SK-N-SH treated with all-trans-retinoic acid at 6 μM for 48 hours (cell line): ENCODE results near the gene GLIS1.

Source experiments
- ATAC-seq: fragments of 200-7000 bp; cut with Tn5 transposase; 3 replicates; pipeline ENCODE4 v1.9.1; 2020; ENCODE audit warnings: mild to moderate bottlenecking, moderate library complexity
- ARNTL ChIP-seq: fragments of 450-650 bp; formaldehyde crosslinking; IDR thresholded peaks from 2 replicates; pipeline ENCODE4 v1.5.0; 2020; ENCODE audit warnings: low read depth, mild to moderate bottlenecking, moderate library complexity, borderline replicate concordance
- BACH2 ChIP-seq: fragments of 250-450 bp; sonication (Bioruptor Pico); IDR thresholded peaks from 2 replicates; pipeline ENCODE4 v1.9.0; 2021; ENCODE audit warnings: mild to moderate bottlenecking, borderline replicate concordance
- CSDC2 ChIP-seq: fragments of 250-450 bp; sonication (Bioruptor Pico); IDR thresholded peaks from 2 replicates; pipeline ENCODE4 v1.5.0; 2020; ENCODE audit warnings: mild to moderate bottlenecking, moderate library complexity
- CSRNP3 ChIP-seq: fragments of 250-450 bp; sonication (Bioruptor Pico); IDR thresholded peaks from 2 replicates; pipeline ENCODE4 v1.5.1; 2021; ENCODE audit warnings: mild to moderate bottlenecking, moderate library complexity
- ESRRG ChIP-seq: fragments of 250-450 bp; sonication (Bioruptor Pico); IDR thresholded peaks from 2 replicates; pipeline ENCODE4 v1.6.1; 2021; ENCODE audit warnings: mild to moderate bottlenecking
- GLIS3 ChIP-seq: fragments of 250-450 bp; sonication (Bioruptor Pico); IDR thresholded peaks from 2 replicates; pipeline ENCODE4 v1.5.0; 2020; ENCODE audit warnings: mild to moderate bottlenecking, moderate library complexity
- ISL1 ChIP-seq: fragments of 250-450 bp; sonication (Bioruptor Pico); IDR thresholded peaks from 2 replicates; pipeline ENCODE4 v2.1.2; 2022; ENCODE audit warnings: mild to moderate bottlenecking, moderate library complexity
- OSR1 ChIP-seq: fragments of 250-450 bp; sonication (Bioruptor Pico); IDR thresholded peaks from 2 replicates; pipeline ENCODE4 v1.8.0; 2022; ENCODE audit warnings: moderate library complexity, mild to moderate bottlenecking, inconsistent platforms
- PPARA ChIP-seq: fragments of 250-450 bp; sonication (Bioruptor Pico); IDR thresholded peaks from 2 replicates; pipeline ENCODE4 v1.5.0; 2020; ENCODE audit warnings: mild to moderate bottlenecking, borderline replicate concordance
- RARB ChIP-seq: fragments of 250-450 bp; sonication (Bioruptor Pico); IDR thresholded peaks from 2 replicates; pipeline ENCODE4 v1.8.0; 2021; ENCODE audit warnings: mild to moderate bottlenecking, moderate library complexity
- SNAI2 ChIP-seq: fragments of 250-450 bp; sonication (Bioruptor Pico); IDR thresholded peaks from 2 replicates; pipeline ENCODE4 v1.5.0; 2020; ENCODE audit warnings: mild to moderate bottlenecking, moderate library complexity
- TCF4 ChIP-seq: fragments of 250-450 bp; sonication (Bioruptor Pico); IDR thresholded peaks from 2 replicates; pipeline ENCODE4 v1.8.0; 2021; ENCODE audit warnings: mild to moderate bottlenecking, moderate library complexity, borderline replicate concordance
- TOX ChIP-seq: fragments of 250-450 bp; sonication (Bioruptor Pico); IDR thresholded peaks from 2 replicates; pipeline ENCODE4 v1.8.0; 2021; ENCODE audit warnings: mild to moderate bottlenecking, moderate library complexity, borderline replicate concordance
- ZC3H10 ChIP-seq: fragments of 250-450 bp; sonication (Bioruptor Pico); IDR thresholded peaks from 2 replicates; pipeline ENCODE4 v1.5.1; 2021; ENCODE audit warnings: mild to moderate bottlenecking, moderate library complexity
- ZFP3 ChIP-seq: fragments of 250-450 bp; sonication (Bioruptor Pico); IDR thresholded peaks from 2 replicates; pipeline ENCODE4 v1.5.0; 2020; ENCODE audit warnings: mild to moderate bottlenecking, moderate library complexity
- ZFP30 ChIP-seq: fragments of 450-650 bp; formaldehyde crosslinking; IDR thresholded peaks from 2 replicates; pipeline ENCODE4 v1.5.0; 2022; ENCODE audit warnings: mild to moderate bottlenecking, moderate library complexity
- ZNF565 ChIP-seq: fragments of 450-650 bp; formaldehyde crosslinking; conservative IDR thresholded peaks from 2 replicates; pipeline ENCODE4 v1.5.0; 2020; ENCODE audit warnings: low read depth, mild to moderate bottlenecking, moderate library complexity
- ZNF70 ChIP-seq: fragments of 450-650 bp; formaldehyde crosslinking; IDR thresholded peaks from 2 replicates; pipeline ENCODE4 v1.5.0; 2020; ENCODE audit warnings: mild to moderate bottlenecking, moderate library complexity
- ZNF8 ChIP-seq: fragments of 450-650 bp; formaldehyde crosslinking; IDR thresholded peaks from 2 replicates; pipeline ENCODE4 v1.5.0; 2020; ENCODE audit warnings: mild to moderate bottlenecking, moderate library complexity
- TF ChIP-seq, protein P1 (sequence below): fragments of 250-450 bp; sonication (Bioruptor Pico); IDR thresholded peaks from 2 replicates; pipeline ENCODE4 v1.5.0; 2020; ENCODE audit warnings: mild to moderate bottlenecking, moderate library complexity
- TF ChIP-seq, protein P2 (sequence below): fragments of 250-450 bp; sonication (Bioruptor Pico); IDR thresholded peaks from 2 replicates; pipeline ENCODE4 v1.8.0; 2021; ENCODE audit warnings: low read depth, mild to moderate bottlenecking, moderate library complexity, borderline replicate concordance
- TF ChIP-seq, protein P3 (sequence below): fragments of 250-450 bp; sonication (Bioruptor Pico); IDR thresholded peaks from 2 replicates; pipeline ENCODE4 v1.5.1; 2020; ENCODE audit warnings: low read depth, mild to moderate bottlenecking, moderate library complexity

GLIS1 gene

DNA sequence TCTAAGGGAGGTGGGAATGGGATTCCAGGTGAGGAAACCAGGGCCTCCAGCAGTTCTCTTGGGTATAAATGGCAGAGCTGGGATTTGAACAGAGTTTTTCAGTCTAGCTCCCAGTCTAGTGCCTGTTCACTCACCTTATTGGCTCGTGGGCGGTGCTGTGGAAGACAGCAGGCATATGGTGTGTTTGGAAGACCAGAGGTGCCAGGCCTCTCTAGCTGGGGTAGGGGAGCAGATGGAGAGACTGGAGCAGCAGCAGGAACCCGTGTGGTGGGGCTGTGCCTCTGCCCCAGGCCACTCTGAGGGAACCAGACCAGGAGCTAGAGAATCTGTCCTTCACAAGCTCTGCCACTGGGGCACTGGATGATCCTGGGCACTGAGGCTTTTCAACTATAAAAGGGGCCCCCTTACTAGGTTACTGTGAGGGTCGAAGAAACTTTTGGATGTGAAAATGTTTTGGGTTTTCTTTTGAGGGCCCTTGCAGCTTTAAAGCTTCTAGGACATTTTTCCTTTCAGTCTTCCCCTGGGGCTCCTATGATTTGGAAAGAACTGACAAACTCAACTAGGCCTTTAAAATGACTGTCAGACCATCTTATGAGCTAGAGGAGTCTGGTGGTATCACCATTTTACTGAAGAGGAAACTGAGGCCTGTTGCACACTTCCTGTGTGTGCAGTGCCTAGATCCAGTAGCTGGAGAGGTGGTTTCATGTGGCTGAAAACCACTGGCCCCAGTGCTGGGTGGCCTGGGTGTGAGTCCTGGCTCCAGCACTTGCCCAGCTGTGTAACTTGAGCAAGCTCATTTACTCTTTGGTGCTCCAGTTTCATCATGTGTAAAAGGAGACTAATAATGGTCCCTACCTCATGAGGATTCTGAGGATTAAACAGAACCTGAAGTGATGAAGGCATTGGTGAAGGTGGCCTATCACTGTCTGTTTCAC, 273.7 kb downstream of the GLIS1 start:
- ATAC-seq = peak; percentile 23; the same call in 1 of the 3 replicates

GRCh38 chr1:53463961-53464899, 274.7 kb downstream of the GLIS1 start:
- TF ChIP-seq SNAI2 (no peak), ZFP30 (no peak), GLIS3 (CRISPR knock-in tag) (no peak), RARB (CRISPR knock-in tag) (no peak), ZFP3 (CRISPR knock-in tag) (no peak), CSRNP3 (no peak)
- TF ChIP-seq, protein P1, sequence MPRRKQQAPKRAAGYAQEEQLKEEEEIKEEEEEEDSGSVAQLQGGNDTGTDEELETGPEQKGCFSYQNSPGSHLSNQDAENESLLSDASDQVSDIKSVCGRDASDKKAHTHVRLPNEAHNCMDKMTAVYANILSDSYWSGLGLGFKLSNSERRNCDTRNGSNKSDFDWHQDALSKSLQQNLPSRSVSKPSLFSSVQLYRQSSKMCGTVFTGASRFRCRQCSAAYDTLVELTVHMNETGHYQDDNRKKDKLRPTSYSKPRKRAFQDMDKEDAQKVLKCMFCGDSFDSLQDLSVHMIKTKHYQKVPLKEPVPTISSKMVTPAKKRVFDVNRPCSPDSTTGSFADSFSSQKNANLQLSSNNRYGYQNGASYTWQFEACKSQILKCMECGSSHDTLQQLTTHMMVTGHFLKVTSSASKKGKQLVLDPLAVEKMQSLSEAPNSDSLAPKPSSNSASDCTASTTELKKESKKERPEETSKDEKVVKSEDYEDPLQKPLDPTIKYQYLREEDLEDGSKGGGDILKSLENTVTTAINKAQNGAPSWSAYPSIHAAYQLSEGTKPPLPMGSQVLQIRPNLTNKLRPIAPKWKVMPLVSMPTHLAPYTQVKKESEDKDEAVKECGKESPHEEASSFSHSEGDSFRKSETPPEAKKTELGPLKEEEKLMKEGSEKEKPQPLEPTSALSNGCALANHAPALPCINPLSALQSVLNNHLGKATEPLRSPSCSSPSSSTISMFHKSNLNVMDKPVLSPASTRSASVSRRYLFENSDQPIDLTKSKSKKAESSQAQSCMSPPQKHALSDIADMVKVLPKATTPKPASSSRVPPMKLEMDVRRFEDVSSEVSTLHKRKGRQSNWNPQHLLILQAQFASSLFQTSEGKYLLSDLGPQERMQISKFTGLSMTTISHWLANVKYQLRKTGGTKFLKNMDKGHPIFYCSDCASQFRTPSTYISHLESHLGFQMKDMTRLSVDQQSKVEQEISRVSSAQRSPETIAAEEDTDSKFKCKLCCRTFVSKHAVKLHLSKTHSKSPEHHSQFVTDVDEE (CRISPR knock-in tag) = no peak
- no peak for ATAC-seq

More for the DNA sequence above, 273.7 kb downstream of the GLIS1 start:
- TF ChIP-seq ZNF70 (CRISPR knock-in tag) = no peak
- TF ChIP-seq ZNF565 (CRISPR knock-in tag) = no peak
- no peak for TF ChIP-seq BACH2 (CRISPR knock-in tag)
- no peak for TF ChIP-seq ESRRG (CRISPR knock-in tag)
- no peak for TF ChIP-seq ISL1 (CRISPR knock-in tag)
- no peak for TF ChIP-seq TCF4
- no peak for TF ChIP-seq ZC3H10
- no peak for TF ChIP-seq RARB (CRISPR knock-in tag)

- TF ChIP-seq TCF4 = no peak; the same call in 1 of the 2 replicates
- no peak for TF ChIP-seq PPARA (CRISPR knock-in tag)
- no peak for TF ChIP-seq OSR1
- no peak for TF ChIP-seq ZNF70 (CRISPR knock-in tag)
- TF ChIP-seq ZC3H10 = no peak
- TF ChIP-seq CSDC2 (CRISPR knock-in tag) = no peak
- TF ChIP-seq, protein P2, sequence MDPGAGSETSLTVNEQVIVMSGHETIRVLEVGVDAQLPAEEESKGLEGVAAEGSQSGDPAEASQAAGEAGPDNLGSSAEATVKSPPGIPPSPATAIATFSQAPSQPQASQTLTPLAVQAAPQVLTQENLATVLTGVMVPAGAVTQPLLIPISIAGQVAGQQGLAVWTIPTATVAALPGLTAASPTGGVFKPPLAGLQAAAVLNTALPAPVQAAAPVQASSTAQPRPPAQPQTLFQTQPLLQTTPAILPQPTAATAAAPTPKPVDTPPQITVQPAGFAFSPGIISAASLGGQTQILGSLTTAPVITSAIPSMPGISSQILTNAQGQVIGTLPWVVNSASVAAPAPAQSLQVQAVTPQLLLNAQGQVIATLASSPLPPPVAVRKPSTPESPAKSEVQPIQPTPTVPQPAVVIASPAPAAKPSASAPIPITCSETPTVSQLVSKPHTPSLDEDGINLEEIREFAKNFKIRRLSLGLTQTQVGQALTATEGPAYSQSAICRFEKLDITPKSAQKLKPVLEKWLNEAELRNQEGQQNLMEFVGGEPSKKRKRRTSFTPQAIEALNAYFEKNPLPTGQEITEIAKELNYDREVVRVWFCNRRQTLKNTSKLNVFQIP (CRISPR knock-in tag) = no peak
- no peak for TF ChIP-seq RARB (CRISPR knock-in tag)
- no peak for TF ChIP-seq ZFP30
- TF ChIP-seq ARNTL = no peak
- TF ChIP-seq ZNF8 (CRISPR knock-in tag) = no peak
- TF ChIP-seq, protein P3, sequence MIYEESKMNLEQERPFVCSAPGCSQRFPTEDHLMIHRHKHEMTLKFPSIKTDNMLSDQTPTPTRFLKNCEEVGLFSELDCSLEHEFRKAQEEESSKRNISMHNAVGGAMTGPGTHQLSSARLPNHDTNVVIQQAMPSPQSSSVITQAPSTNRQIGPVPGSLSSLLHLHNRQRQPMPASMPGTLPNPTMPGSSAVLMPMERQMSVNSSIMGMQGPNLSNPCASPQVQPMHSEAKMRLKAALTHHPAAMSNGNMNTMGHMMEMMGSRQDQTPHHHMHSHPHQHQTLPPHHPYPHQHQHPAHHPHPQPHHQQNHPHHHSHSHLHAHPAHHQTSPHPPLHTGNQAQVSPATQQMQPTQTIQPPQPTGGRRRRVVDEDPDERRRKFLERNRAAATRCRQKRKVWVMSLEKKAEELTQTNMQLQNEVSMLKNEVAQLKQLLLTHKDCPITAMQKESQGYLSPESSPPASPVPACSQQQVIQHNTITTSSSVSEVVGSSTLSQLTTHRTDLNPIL (CRISPR knock-in tag) = no peak
- TF ChIP-seq, protein P1 (CRISPR knock-in tag) = no peak
- no peak for TF ChIP-seq SNAI2
- no peak for TF ChIP-seq ZFP3 (CRISPR knock-in tag)
- no peak for TF ChIP-seq ZNF565 (CRISPR knock-in tag)
- no peak for TF ChIP-seq TOX (CRISPR knock-in tag)
- TF ChIP-seq ESRRG (CRISPR knock-in tag) = no peak
- no peak; the same call in 2 of the 3 replicates for ATAC-seq
These were observed 276.0 kb downstream of the GLIS1 start for GRCh38 chr1:53462769-53463501.
